ENCODE measurements around the gene NOSIP.

- no peak for TF ChIP-seq POLR2A (IDR thresholded peaks at IDR 0.05)
- TF ChIP-seq CTCF (IDR thresholded peaks at IDR 0.05), result no peak
- TF ChIP-seq POLR2AphosphoS5 (IDR thresholded peaks at IDR 0.05), result no peak
- TF ChIP-seq EP300 (IDR thresholded peaks at IDR 0.05), result no peak
Observed at GRCh38 chr19:49583239-49583638, 2.9 kb upstream of the NOSIP start.
